WI38 (cell line): Measurements from ENCODE around the gene LILRB4.

ENCODE experiments used
- H3K4me3 ChIP-seq: 2 replicates; pipeline ENCODE4 v1.5.1; 2011; ENCODE audit warnings: low read depth, mild to moderate bottlenecking, control low read depth, low read length
- CTCF ChIP-seq: IDR thresholded peaks from 2 replicates; pipeline ENCODE4 v1.5.1; 2012; ENCODE audit warnings: low read depth, mild to moderate bottlenecking, control low read depth, low read length

LILRB4 gene

GRCh38 chr19:54660306-54660705 is 2.5 kb upstream of the LILRB4 start:
- no peak for TF ChIP-seq CTCF
- H3K4me3 ChIP-seq: no peak overlapping the region

- no peak overlapping the region for H3K4me3 ChIP-seq
- TF ChIP-seq CTCF: no peak
These were observed 1.8 kb upstream of the LILRB4 start for GRCh38 chr19:54660964-54661363.

- no peak for TF ChIP-seq CTCF
- H3K4me3 ChIP-seq: no peak overlapping the region
These were observed 821 bp upstream of the LILRB4 start for GRCh38 chr19:54661846-54662481.

GRCh38 chr19:54665530-54665929 is 2.7 kb downstream of the LILRB4 start:
- H3K4me3 ChIP-seq: no peak overlapping the region
- TF ChIP-seq CTCF: no peak

GRCh38 chr19:54667217-54667616 is 4.4 kb downstream of the LILRB4 start:
- H3K4me3 ChIP-seq: no peak overlapping the region
- no peak for TF ChIP-seq CTCF

- no peak for TF ChIP-seq CTCF
- H3K4me3 ChIP-seq: no peak overlapping the region
These were observed 5.6 kb downstream of the LILRB4 start for GRCh38 chr19:54668353-54668752.

GRCh38 chr19:54670576-54671357 is 8.0 kb downstream of the LILRB4 start:
- TF ChIP-seq CTCF: no peak

More at GRCh38 chr19:54670576-54671357, 8.0 kb downstream of the LILRB4 start:
- no peak overlapping the region for H3K4me3 ChIP-seq
